Activated CD4-positive, alpha-beta T cell treated with anti-CD3 and anti-CD28 coated beads, Interleukin-2, Interleukin-6, amounts not matched to agents 100 ng/mL and 50 ng/mL, durations not matched to agents 16 hours and 8 hours (primary cell): Measurements from ENCODE around the gene ADAMTS12.

Source experiments
- DNase-seq: peaks from one replicate; pipeline ENCODE4 v3.0.0-alpha.2; 2020

The ADAMTS12 gene

GRCh38 chr5:33901156-33901555 is 9.4 kb upstream of the ADAMTS12 start:
- no peak for DNase-seq

GRCh38 chr5:33894566-33894965 is 2.8 kb upstream of the ADAMTS12 start:
- no peak for DNase-seq

GRCh38 chr5:33892620-33893137 is 889 bp upstream of the ADAMTS12 start:
- DNase-seq, result no peak

DNA sequence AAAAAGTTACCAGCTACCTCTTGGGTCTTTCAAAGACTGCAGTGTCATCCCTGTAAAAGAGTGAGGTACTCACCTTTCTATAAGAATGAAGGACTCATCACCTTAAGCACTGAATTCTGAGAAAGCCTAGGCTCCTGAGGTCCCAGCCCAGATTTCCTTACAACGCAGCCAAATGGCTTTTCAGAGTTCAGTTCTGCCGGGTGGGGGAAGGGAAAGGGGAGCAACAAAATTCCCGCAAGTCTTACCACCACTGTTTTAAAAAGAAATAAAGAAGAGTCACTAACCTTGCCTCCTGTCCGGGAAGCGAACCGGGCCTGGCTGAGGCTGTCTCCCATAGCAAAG is 373 bp downstream of the ADAMTS12 start:
- no peak for DNase-seq

- no peak for DNase-seq
Observed at GRCh38 chr5:33890131-33891032, 1.4 kb downstream of the ADAMTS12 start.

GRCh38 chr5:33888587-33888986 is 3.2 kb downstream of the ADAMTS12 start:
- no peak for DNase-seq

- no peak for DNase-seq
Observed at GRCh38 chr5:33887268-33887667, 4.5 kb downstream of the ADAMTS12 start.

GRCh38 chr5:33886283-33886682 is 5.5 kb downstream of the ADAMTS12 start:
- no peak for DNase-seq

- no peak for DNase-seq
Observed at GRCh38 chr5:33885679-33886078, 6.1 kb downstream of the ADAMTS12 start.

DNA sequence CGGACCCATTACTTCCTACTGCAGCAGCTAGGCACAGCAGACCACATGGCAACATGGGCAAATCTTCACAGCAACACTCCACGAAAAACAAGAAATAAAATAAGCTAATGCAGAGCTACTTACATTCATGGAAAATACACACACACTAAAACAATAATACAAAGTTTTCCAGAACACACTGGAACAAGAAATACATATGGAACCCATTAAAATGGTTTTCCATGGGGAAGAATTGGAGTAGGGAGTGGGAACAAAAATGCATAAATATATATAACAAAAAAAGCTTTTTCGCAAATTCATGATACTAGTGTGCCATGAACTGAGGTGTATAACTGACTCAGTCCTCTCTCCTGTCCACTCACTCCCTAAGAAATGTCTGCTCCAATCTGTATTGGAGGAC is 8.3 kb downstream of the ADAMTS12 start:
- DNase-seq, result no peak

- no peak for DNase-seq
Observed at GRCh38 chr5:33880319-33880718, 11.5 kb downstream of the ADAMTS12 start.

- no peak for DNase-seq
Observed at GRCh38 chr5:33877449-33877848, 14.3 kb downstream of the ADAMTS12 start.

DNA sequence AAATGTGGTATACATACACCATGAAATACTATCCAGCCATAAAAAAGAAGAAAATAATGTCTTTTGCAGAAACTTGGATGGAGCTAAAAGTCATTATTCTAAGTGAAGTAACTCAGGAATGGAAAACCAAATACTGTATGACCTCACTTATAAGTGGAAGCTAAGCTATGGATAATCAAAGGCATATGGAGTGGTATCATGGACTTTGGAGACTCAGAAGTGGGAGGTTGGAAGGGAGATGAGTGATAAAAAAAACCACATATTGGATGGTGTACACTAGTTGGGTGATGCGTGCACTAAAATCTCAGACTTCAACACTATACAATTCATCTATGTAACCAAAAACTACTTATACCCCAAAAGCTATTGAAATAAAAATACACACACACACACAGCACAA is 24.5 kb downstream of the ADAMTS12 start:
- no peak for DNase-seq

DNA sequence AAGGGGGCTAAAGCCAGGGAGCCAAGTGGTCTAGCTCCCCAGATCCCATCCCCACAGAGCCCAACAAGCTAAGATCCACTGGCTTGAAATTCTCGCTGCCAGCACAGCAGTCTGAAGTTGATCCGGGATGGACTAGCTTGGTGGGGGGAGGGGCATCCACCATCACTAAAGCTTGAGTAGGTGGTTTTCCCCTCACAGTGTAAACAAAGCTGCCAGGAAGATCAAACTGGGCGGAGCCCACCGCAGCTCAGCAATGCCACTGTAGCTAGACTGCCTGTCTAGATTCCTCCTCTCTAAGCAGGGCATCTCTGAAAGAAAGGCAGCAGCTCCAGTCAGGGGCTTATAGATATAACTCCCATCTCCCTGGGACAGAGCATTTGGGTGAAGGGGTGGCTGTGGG is 32.6 kb downstream of the ADAMTS12 start:
- DNase-seq, result peak; percentile 23

- DNase-seq, result peak; percentile 29
Observed at GRCh38 chr5:33857037-33857436, 34.8 kb downstream of the ADAMTS12 start.

DNA sequence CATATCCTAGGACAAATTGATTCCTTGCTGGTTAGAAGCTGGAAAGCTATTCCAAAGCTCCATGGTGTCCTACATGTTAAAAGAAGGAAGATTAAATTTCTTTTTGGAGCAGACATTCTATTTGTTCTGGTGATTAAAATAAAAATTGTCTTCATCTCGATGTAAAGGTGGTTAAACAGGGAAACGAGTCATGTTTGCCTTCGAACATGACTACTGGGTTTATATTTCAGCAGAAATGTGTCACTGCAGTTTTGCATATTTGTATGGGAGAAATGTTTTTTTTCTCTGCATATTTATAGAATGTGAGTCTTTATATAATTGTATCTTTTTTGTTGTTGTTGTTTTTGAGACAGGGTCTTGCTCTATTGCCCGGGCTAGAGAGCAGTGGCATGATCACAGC is 36.4 kb downstream of the ADAMTS12 start:
- no peak for DNase-seq

GRCh38 chr5:33854733-33855151 is 37.0 kb downstream of the ADAMTS12 start:
- no peak for DNase-seq

- DNase-seq, result no peak
Observed at GRCh38 chr5:33852837-33853236, 39.0 kb downstream of the ADAMTS12 start.

- no peak for DNase-seq
Observed at GRCh38 chr5:33852319-33852718, 39.5 kb downstream of the ADAMTS12 start.

DNA sequence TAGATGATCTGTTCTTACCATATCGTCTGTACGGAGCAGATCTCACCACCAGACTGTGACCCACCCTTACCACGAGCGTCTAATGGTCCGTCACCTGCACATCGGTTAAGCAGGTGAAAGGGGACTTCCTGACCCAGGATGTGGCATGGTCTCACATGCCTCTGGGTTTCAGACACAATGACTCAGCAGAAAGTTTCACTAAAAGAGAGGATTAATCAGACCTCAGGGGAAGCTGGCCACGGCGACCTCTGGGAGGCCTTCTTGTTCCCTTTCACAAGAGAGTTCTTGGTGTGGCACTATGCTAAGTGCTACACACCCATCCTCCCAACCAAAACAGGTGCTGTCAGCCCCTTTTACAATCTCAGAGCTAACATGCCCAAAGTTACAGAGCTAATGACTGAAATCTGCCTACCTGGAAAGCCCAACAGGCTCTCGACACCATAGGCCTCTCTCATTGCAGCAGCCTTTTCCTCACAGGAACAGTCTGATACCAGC is 41.6 kb downstream of the ADAMTS12 start:
- DNase-seq, result peak; percentile 73

DNA sequence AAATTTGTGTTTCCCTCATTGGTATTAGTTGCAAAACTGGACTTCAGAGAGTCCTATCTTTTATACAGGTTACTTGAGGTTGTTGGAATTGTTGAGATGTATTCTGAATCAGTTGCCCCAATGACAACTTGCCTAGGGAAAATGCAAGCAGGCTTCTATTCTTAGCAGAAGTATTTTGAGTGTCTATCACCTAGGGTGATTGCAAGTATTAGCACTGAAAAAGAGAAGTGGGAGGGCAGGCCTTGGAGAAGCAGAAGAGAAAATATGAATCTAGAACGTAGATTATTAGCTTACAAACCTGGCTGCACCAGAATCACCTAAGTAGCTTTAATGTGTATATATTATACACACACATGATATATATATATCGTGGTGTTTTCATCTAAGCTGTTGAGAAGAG is 43.2 kb downstream of the ADAMTS12 start:
- DNase-seq, result no peak

DNA sequence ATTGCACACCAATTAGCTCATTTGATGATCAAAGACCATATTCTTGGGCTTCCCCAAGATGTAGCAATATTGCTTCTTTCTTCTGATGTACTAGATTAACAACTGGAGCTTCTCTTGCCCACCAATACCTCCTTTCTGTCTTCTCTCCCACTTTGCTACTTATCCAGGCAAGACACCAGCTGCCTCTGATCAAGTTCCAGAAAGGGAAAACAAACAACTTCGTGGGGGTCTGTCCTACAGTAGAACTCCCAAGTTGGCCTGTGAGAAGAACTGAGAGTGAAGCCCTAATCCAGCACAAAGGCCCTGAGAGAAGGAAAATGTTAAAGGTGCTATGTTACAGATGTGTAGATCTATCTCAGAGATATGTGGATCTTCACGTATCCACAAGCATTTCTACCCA is 44.9 kb downstream of the ADAMTS12 start:
- DNase-seq, result no peak

GRCh38 chr5:33843579-33843978 is 48.2 kb downstream of the ADAMTS12 start:
- DNase-seq, result no peak

DNA sequence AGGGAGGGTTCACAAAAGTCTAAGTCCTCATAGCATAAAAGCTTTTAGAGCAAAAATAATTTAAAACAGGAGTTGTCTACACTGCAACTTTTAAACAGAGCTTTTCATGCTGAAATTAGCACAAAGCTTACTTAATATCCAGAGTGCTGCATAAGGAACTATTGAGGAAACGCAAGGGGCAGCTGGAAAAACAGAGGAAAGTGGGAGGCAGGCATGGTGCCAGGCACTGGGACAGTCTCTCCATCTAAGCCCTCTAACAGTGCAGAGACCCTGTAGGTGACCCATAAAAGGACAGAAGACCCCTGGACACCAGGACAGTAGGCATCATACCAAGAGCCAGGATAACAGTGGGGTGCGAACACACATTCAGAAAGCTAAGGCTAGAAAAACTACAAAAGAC is 49.3 kb downstream of the ADAMTS12 start:
- no peak for DNase-seq

DNA sequence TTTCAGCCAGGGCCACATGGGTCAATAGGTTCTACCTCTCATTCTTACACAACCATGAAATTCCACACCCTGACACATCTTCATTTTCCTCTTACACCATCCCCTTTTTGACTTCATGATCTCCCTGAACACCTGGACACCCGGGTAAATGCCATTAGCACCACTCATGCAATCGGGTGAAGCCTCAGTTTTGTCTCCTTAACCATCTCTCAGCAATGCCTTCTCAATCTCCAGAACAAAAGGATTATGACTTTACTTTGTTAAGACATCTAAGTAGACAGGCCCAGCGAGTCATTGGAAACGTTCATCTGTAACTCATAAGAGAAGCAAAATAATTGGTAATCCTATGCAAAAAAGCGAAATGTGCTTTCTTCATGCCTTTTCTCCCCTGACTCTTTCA is 49.9 kb downstream of the ADAMTS12 start:
- no peak for DNase-seq
